22Rv1 (cell line): ENCODE results near the gene YAE1.

Source experiments
- H3K27ac ChIP-seq: fragments of 450-650 bp; 2 replicates; pipeline ENCODE4 v1.5.1; 2017
- CTCF ChIP-seq: fragments of 450-650 bp; IDR thresholded peaks from 2 replicates; pipeline ENCODE4 v1.5.1; 2017; ENCODE audit warnings: mild to moderate bottlenecking
- ZFX ChIP-seq: fragments of 450-650 bp; IDR thresholded peaks from 2 replicates; pipeline ENCODE4 v1.6.1; 2017; ENCODE audit warnings: antibody characterized with exemption, borderline replicate concordance

The YAE1 gene

GRCh38 chr7:39528849-39529248 is 37.4 kb upstream of the YAE1 start:
- TF ChIP-seq CTCF (no peak), ZFX (no peak)
- H3K27ac ChIP-seq = no peak overlapping the region

- no peak for TF ChIP-seq ZFX
- TF ChIP-seq CTCF = no peak
- H3K27ac ChIP-seq = no peak overlapping the region
These were observed 36.6 kb upstream of the YAE1 start for GRCh38 chr7:39529582-39529981.

GRCh38 chr7:39530971-39531370 is 35.2 kb upstream of the YAE1 start:
- TF ChIP-seq CTCF = no peak
- TF ChIP-seq ZFX = no peak
- no peak overlapping the region for H3K27ac ChIP-seq

DNA sequence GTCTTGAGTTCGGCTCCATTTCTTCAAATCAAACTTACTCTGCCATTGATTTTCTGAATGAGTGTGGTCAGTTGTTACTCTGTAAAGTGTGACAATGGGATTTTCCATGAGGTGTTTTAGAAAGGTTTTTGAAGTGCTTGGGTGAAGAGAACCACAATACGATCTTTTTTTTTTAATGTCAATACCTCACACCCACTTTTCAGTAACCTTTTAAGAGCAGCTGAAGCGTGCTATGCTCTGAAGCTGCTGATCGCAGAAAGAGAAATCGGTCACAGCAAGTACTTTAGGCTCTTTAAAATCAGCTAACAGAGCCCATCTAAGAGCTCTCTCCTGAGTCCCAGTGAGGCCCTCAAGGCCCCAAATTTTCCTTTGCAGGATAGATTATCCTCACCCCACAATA is 34.4 kb upstream of the YAE1 start:
- TF ChIP-seq ZFX = no peak
- no peak for TF ChIP-seq CTCF

DNA sequence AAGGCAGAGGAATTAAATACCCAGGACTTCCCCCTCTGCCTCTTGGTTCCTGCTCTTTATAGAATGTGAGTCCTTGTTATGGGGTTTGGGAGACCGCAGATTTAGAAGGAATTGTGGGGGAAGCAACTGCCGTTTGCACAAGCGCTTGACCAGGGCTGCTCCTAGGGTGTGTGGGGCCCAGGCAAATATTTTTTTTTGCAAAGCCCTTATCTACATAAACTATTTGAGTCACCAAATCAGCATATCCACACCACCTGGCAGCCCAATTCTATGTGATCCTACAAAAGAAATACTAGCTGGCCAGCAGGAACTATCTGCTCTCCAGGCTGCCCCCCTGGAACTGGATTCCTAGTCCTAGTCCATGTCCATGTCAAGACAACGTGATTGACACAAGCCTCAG is 33.4 kb upstream of the YAE1 start:
- TF ChIP-seq ZFX (no peak), CTCF (no peak)

More for the DNA sequence above, 34.4 kb upstream of the YAE1 start:
- H3K27ac ChIP-seq = no peak overlapping the region

GRCh38 chr7:39534599-39534998 is 31.6 kb upstream of the YAE1 start:
- TF ChIP-seq ZFX = no peak
- no peak for TF ChIP-seq CTCF

More for the DNA sequence above, 33.4 kb upstream of the YAE1 start:
- H3K27ac ChIP-seq = no peak overlapping the region

DNA sequence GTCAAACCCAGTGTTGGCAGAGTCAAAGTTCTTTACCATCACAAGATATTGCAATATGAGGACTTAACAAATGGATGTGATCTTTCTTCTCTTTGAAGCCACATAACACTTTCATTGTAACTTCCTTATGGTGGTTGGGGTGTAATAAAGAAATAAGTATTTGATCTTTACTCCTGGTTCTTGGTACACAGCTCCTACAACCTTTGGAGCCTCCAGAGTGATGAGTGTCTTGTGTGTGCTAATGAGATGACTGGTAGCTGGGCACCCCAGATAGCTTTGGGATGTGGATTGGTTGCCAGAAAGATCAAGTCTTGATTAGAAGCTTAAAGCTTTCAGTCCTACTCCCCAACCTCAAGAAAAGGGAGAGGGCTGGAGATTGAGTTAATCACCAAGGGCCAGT is 31.1 kb upstream of the YAE1 start:
- no peak overlapping the region for H3K27ac ChIP-seq
- TF ChIP-seq CTCF (no peak), ZFX (no peak)

More at GRCh38 chr7:39534599-39534998, 31.6 kb upstream of the YAE1 start:
- H3K27ac ChIP-seq = no peak overlapping the region
